GM06990 (cell line): ENCODE data around the gene LYRM4.
"Not testable (repeated sequence)": the region's sequence is repeated elsewhere in the genome, so short reads cannot be mapped to it uniquely, and the experiment has no call there.

ENCODE experiments used
- DNase-seq: peaks from one replicate; pipeline ENCODE4 v3.0.0-alpha.2; 2011; ENCODE audit not compliant: insufficient read length; ENCODE audit errors: extremely low read depth
- H3K27me3 ChIP-seq: replicated peaks from 2 replicates; pipeline ENCODE4 v1.6.0; 2011; ENCODE audit warnings: low read length; ENCODE audit not compliant: control insufficient read depth, insufficient read depth
- H3K36me3 ChIP-seq: 2 replicates; pipeline ENCODE4 v1.5.1; 2011; ENCODE audit warnings: low read length; ENCODE audit not compliant: control insufficient read depth, insufficient read depth
- H3K4me3 ChIP-seq: replicated peaks from 2 replicates; pipeline ENCODE4 v1.5.1; 2011; ENCODE audit warnings: low read depth, mild to moderate bottlenecking, control low read depth, low read length
- TF ChIP-seq, protein P1 (sequence below): IDR thresholded peaks from 2 replicates; pipeline ENCODE4 v1.5.1; 2011; ENCODE audit warnings: low read length, control low read depth, mild to moderate bottlenecking, inconsistent platforms; ENCODE audit not compliant: insufficient read depth, poor library complexity, severe bottlenecking

The LYRM4 gene

DNA sequence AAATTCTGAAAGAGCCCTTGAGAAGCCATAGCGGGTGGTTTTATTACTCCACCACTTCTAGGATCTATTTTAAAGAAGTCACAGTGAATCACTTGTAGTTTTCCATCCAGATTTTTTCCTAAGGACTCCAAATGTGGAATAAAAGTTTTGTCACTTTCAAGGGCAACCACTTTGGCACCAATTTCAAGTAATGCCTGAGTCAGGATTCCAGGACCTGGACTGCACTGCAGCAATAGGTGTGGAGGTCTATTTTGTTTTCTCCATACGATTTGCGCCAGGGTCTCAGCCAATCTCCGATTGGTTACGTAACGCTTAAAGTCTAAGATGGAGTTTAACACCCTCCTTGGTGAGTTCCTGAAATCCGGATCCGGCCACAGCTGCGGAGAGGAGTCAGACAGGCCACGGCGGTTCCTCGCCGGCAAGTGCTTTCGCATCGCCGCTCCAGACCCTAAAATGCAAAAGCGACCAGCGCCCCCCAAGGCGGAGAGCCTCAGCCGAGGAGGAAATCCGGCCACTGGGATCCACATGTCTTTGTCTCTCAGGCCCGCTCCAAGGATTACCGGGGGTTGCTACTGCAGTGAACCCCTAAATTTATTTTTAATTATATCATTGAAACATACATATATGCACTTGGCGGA, 194.2 kb downstream of the LYRM4 start:
- DNase-seq: no peak
- no peak overlapping the region for H3K4me3 ChIP-seq
- TF ChIP-seq, protein P1, sequence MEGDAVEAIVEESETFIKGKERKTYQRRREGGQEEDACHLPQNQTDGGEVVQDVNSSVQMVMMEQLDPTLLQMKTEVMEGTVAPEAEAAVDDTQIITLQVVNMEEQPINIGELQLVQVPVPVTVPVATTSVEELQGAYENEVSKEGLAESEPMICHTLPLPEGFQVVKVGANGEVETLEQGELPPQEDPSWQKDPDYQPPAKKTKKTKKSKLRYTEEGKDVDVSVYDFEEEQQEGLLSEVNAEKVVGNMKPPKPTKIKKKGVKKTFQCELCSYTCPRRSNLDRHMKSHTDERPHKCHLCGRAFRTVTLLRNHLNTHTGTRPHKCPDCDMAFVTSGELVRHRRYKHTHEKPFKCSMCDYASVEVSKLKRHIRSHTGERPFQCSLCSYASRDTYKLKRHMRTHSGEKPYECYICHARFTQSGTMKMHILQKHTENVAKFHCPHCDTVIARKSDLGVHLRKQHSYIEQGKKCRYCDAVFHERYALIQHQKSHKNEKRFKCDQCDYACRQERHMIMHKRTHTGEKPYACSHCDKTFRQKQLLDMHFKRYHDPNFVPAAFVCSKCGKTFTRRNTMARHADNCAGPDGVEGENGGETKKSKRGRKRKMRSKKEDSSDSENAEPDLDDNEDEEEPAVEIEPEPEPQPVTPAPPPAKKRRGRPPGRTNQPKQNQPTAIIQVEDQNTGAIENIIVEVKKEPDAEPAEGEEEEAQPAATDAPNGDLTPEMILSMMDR: no peak
- no peaks in the 10 kb centered on the region for H3K27me3 ChIP-seq
- H3K36me3 ChIP-seq: no peaks in the 10 kb centered on the region

DNA sequence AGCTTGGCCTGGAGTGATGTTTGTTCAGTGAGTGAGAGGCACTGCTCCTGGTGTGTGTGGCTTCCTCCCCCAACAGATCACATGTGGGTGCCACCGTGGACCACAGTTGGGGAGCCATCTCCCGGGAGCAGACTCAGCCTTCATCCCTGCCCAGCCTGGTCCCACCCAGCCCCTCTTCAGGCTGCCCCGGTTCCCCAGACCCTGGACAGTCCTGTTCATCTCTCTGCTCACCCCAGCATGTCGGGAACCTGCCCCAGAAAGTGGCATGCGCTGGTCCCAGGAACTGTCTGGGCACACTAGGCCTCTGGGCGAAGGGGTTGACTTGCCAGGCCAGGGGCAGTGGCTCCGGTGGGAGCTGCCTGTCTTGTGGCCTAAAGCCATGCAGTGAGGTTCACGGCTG, 197.1 kb downstream of the LYRM4 start:
- TF ChIP-seq, protein P1: no peak
- Histone ChIP-seq H3K4me3 (no peak overlapping the region), H3K27me3 (no peaks in the 10 kb centered on the region), H3K36me3 (no peaks in the 10 kb centered on the region)
- no peak for DNase-seq

DNA sequence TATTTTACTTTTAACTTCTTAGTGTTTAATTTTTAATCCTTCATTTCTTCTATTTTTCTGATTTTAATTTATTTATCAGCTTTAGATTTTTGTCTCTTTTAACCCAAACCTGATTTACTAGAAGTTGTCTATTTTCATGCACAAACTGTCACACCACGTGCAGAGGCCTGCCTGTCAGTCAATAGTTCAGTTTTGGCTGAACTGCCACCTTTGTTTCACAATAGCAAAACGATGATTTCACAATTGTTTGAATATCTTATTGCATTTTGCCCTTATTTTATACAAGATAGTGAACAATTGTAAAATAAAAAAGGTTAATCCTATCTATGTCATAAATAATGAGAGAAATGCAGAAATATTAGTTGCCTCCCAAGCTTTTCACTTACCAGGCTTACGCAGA, 199.6 kb downstream of the LYRM4 start:
- no peaks in the 10 kb centered on the region for H3K27me3 ChIP-seq
- TF ChIP-seq, protein P1: no peak
- no peak overlapping the region for H3K4me3 ChIP-seq
- DNase-seq: no peak
- no peaks in the 10 kb centered on the region for H3K36me3 ChIP-seq

DNA sequence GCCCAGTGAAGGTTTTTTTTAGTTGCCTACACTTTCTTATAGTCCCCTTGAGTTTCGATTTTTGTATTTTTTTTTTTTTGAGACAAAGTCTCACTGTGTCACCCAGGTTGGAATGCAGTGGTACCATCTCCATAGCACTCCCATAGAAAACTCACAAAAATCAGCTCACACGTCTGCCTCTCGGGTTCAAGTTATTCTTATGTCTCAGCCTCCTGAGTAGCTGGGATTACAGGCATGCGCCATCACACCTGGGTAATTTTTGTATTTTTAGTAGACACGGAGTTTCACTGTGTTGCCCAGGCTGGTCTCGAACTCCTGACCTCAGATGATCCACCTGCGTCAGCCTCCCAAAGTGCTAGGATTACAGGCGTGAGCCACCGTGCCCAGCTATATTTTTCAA, 200.3 kb downstream of the LYRM4 start:
- DNase-seq, H3K36me3 ChIP-seq, H3K4me3 ChIP-seq, H3K27me3 ChIP-seq: not testable (repeated sequence)

DNA sequence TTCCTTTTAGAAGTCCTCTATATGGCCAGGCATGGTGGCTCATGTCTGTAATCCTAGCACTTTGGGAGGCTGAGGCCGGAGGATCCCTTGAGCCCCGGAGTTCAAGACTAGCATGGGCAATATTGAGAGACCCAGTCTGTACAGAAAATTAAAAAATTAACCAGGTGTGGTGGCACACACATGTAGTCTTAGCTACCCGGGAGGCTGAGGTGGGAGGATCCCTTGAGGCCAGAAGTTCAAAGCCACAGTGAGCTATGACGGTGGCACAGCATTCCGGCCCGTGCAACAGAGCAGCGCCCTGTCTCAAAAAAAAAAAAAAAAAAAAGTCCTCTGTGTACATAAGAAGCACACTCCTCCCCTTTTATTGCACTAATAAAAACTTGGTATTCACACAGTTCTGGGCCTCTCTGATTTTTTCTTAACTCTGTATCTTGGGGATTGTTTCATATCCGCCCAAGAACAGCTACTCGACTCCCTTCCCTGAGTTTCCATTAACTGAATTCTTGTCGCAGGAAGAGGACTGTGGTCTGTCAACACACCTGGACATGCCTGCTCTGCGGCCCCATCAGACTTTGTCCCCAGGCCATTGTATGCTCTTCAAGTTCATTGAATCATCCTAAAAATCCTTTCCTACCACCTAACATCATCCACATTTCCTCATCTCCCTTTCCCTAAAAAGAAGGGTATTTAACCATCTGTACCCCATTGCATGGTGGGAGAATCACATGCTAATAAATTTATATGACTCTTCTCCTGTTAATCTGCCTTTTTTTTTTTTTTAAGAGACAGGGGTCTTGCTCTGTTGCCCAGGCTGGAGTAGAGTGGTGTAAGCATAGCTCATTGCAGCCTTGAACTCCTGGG, 201.5 kb downstream of the LYRM4 start:
- H3K4me3 ChIP-seq: no peak overlapping the region
- DNase-seq: no peak
- TF ChIP-seq, protein P1: no peak
- H3K36me3 ChIP-seq: no peaks in the 10 kb centered on the region
- H3K27me3 ChIP-seq: no peaks in the 10 kb centered on the region
